ENCODE data around the gene DHX32.

DHX32 gene

DNA sequence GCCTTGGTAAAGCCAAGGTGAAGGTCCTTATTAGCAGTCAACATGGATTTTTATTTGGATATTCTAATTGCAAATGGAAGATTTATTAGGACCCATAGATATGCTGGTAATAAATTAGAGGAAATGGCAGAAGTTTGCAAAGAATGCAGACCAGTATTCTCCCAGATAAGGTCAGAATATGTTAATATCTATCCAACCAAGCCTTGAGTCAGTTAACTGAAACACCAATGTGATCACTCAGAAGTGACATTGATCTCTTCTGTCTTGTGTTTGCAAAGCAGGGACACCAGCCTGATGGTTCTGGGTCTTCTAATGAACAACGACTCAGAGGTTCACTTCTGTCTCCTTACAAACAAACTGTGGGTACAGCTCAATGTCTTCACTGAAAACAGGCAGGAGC, 79.5 kb downstream of the DHX32 start:
- no peak for DNase-seq

DNA sequence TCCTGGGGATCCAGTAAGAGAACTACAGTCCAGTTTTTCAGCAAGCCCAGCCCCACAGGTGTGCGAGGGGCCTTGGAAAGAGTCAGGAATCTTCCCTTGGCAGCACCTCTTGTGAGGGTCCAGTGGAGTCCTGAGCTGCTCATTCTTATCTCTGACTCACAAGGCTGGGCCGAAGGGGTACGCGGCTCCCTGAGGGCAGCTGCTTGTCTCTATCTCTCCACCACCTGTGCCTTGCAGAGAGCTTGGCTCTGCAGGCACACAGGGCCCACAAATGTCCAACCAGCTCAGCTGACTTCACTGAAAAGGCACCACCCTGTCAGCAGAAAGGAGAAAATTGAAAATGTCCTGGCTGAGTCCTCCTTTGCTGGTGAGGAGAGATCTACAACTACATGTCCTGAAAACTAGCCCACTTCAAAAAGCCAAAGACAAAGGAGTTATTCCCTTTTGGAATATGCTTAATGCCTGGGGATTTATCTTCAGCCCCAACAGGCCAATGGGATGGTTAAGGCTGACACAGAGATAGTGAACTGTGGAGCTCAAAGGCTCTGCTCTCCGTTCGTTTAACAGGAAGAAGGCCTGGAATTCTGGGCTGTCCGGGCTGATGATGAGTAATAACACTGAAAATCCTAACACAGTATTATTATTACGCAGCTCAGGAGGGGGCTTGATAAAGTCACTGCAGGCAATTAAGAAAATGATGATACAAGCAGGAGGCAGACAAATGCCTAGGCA, 81.5 kb downstream of the DHX32 start:
- no peak for DNase-seq

DNA sequence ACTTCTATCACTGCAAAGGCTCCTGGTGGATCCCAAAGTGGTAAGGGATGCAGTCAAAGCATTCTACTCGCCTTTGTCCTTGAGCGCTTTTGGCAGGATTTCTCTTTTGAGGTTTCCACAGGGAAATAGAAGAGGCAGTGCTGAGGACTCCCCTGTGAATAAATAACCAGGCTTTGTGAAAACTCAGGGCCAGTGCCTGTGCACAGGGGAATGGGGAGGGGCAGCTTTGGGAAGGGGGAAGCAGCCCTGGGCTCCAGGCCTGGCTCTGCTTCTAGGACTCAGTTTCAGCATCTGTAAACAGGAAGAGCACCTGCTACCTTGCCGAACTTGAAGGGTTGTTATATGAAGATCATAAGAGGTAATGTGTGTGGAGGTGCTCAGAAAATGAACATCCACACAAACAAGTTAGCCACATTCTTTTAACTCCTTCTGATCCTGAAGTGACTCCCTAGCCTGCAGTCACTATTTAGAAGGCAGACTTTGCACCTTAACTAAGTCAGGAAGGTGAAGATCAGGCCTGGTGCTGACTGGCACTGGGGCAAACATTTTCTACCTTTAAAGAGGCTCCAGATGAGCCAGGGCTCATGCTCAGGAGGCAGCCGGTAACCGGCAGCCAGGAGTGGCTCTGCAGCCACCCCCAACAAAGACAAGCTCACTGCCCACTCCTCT, 83.0 kb downstream of the DHX32 start:
- DNase-seq: no peak

DNA sequence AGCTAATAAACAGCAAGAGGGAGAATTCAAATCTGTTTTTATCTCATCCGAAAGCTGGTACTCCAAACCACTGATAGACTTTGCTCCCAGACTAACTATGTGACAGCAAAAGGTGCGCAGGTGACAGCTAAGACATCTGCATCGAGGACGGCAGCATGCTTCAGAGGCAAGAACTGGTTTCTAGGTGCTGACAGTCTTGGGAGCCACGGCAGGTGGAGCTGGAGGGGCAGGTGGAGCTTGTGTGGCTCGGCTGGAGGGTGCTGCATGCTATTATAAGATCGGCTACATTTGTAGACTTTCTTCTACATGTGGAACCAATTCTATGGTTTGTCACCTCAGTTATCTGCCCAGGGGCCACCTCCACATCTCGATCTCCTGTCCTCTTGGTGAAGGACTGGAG, 83.7 kb downstream of the DHX32 start:
- no peak for DNase-seq

DNA sequence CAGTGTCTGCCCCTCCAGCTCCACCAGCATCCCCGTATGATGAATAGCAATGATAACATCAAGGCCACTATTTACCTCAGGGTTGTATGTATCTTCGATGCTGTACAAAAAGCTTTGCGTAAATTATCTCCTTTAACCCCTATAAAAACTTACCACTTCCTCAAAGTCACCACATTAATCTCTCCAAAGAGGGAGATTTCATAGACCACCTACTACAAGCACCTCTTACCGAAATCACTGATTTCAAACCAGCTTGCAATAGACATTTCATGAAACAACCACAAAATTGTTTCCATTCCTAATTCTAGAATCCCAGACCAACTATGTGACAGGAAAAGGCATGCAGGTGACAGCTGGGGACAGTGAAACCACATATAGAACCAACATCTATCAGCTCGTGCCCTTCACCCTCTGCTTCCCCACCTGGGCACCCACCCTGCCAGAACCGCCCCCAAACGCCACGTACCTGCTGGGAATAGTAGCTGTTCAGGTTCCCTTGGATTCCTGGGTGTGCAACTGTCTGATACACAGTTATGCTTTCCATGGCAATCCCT, 85.4 kb downstream of the DHX32 start:
- no peak for DNase-seq

DNA sequence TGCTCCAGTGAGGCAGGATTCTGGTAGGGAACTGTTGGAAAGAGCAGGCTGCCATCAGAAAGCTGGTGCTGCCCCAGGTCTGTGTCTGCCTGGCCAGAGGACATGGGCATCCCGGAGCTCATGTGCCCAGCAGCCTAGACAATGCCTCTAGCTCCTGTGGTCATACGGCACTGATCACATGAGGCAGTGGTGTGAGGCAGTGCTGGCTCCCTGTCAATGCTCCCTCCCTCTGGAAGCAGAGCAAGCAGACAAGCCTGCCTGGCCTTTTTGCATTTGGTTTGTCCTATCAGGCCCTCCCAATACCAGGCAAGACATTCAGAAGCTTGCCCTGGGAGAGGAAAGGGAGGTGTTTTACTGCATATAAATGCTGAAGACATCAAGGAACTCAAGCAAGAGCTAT, 86.0 kb downstream of the DHX32 start:
- DNase-seq: no peak

DNA sequence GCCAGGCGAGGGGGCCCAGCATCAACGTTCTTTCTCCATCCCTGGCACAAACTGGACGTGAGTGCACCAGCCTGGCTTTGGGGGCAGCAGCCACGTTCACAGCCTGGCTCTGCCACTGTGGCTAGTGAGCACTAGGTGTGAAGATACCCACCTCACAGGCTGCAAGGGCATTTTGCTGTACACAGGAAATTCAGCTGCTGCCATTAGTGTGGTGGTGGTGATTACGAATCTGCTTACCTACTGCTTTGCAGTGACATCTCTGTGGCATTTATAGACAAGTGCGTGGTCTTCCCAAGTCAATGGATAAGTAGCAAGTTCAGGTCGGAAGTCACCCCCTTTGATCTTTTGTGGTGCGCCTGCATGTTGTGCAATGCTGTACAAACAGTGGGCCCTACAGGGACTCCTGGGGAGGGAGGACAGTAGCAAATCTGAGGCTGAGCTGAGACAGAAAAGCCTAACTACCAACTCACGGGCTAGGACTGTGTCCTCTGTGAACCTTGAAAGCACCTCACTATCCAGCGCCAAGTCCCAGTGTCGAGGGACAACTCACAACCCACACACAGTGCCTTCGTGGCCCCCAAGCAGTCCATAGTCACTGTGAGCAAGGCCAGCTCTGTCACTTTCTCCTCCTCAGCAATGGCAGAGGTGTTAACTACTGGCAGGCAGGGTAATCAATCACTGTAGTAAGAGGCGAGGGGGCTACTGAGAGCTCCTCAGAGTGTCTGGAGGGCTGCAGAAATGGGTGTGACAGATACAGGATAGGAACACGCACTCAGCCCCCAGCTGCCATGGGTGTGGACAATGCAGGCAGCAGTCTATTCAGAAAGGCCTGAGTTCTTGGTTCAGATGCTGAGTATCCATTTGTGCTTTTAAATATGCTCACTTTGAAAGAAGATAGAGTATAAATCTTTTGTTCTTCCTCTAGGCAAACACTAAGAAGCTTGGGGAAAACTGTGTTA, 88.5 kb downstream of the DHX32 start:
- DNase-seq: no peak

DNA sequence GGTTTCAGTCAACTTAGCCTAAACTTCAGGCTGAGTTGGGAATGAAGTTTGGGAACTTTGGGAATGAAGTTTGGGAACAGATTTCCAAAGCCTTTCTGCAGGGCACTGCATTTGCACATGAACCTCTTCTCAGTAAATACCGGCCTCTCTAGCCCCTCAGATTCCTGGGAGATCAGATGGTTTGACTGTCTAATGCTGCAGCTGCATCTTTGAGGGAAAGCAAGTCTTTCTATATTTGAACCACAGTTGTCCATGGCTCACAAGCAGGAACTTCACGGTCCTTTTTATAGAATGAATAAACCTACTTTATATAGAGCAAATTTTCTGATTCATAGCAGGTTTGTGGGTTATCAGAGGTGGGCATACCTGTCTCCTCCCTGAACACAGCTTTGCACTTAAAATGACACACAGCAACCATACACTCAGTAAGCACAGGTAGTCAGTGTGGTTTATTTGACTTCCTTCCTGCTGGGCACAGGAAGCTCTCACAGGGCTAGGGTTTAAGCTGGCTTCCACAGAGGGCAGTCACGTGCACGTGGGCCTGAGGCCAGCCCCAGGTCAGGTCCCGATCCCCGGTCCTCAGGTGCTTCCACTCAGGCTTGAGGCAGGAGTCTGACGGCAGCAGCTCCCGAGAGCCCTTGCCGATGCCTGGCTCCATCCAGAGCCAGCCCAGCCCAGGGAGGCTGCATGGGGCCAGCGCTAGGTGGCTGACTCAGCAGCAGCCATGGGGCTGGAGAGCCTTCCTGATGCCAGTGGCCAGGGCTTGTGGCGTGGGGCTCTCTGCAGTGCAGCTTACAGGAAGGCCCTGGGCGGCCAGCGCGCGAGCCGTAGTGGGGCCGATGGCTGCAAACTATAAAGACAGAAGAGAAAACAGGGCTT, 92.7 kb downstream of the DHX32 start:
- DNase-seq: no peak
